GM23338 (cell line): ENCODE data around the gene TCF20. TPM values are rescaled to one million over a fixed set of nuclear protein-coding genes. Genes with fewer than 3 reads are reported as not detected.
A peak's percentile ranks its signal among the peaks of the same experiment; 100 is the strongest.

ENCODE experiments used
- ATAC-seq: fragments of 200-7000 bp; cut with Tn5 transposase; 3 replicates; pipeline ENCODE4 v1.9.1; 2020
- DNase-seq: peaks from one replicate; pipeline ENCODE4 v3.0.0-alpha.2; 2015; ENCODE audit warnings: low spot score
- H2AFZ ChIP-seq: fragments of 200-600 bp; sonication (generic); 2 replicates; pipeline ENCODE4 v1.8.0; 2016; ENCODE audit warnings: antibody characterized with exemption, mild to moderate bottlenecking, moderate library complexity
- H3F3A ChIP-seq: fragments of 200-600 bp; sonication (generic); replicated peaks from 2 replicates; pipeline ENCODE4 v1.8.0; 2017; ENCODE audit warnings: antibody characterized with exemption, mixed run types, low read depth
- H3K27ac ChIP-seq: fragments of 200-600 bp; sonication (generic); 2 replicates; pipeline ENCODE4 v1.6.1; 2016; ENCODE audit warnings: low read depth
- H3K27me3 ChIP-seq: fragments of 200-600 bp; sonication (generic); 2 replicates; pipeline ENCODE4 v1.8.0; 2016; ENCODE audit warnings: mild to moderate bottlenecking, mixed run types, moderate library complexity; ENCODE audit not compliant: insufficient read depth
- H3K36me3 ChIP-seq: fragments of 200-600 bp; sonication (generic); 2 replicates; pipeline ENCODE4 v1.8.0; 2016; ENCODE audit warnings: mild to moderate bottlenecking; ENCODE audit not compliant: insufficient read depth
- H3K4me1 ChIP-seq: fragments of 200-600 bp; sonication (generic); 2 replicates; pipeline ENCODE4 v1.8.0; 2016; ENCODE audit warnings: mild to moderate bottlenecking, moderate library complexity; ENCODE audit not compliant: insufficient read depth
- H3K4me2 ChIP-seq: fragments of 200-600 bp; sonication (generic); 2 replicates; pipeline ENCODE4 v1.7.1; 2017; ENCODE audit warnings: mixed run types
- H3K4me3 ChIP-seq: fragments of 200-600 bp; sonication (generic); 2 replicates; pipeline ENCODE4 v1.6.1; 2016; ENCODE audit warnings: mixed run types
- H3K79me2 ChIP-seq: fragments of 200-600 bp; sonication (generic); replicated peaks from 2 replicates; pipeline ENCODE4 v1.8.0; 2017; ENCODE audit warnings: mild to moderate bottlenecking; ENCODE audit not compliant: insufficient read depth
- H3K9me2 ChIP-seq: fragments of 200-600 bp; sonication (generic); 2 replicates; pipeline ENCODE4 v1.8.0; 2017; ENCODE audit not compliant: insufficient read depth
- H4K20me1 ChIP-seq: fragments of 200-600 bp; sonication (generic); replicated peaks from 2 replicates; pipeline ENCODE4 v1.8.0; 2017; ENCODE audit warnings: mild to moderate bottlenecking; ENCODE audit not compliant: insufficient read depth
- H3K27ac Mint-ChIP-seq: 2 replicates; pipeline ENCODE4 v1.8.0; 2020; ENCODE audit warnings: inconsistent platforms, mild to moderate bottlenecking, moderate library complexity, mixed read lengths
- H3K27me3 Mint-ChIP-seq: 3 replicates; pipeline ENCODE4 v1.8.0; 2022; ENCODE audit warnings: low read depth, mild to moderate bottlenecking, moderate library complexity, mixed read lengths, inconsistent platforms; ENCODE audit not compliant: insufficient read depth, poor library complexity
- H3K36me3 Mint-ChIP-seq: 3 replicates; pipeline ENCODE4 v1.8.0; 2021; ENCODE audit warnings: low read depth, mild to moderate bottlenecking, inconsistent platforms, moderate library complexity, mixed read lengths
- H3K4me1 Mint-ChIP-seq: 3 replicates; pipeline ENCODE4 v1.8.0; 2020; ENCODE audit warnings: mild to moderate bottlenecking, inconsistent platforms, mixed read lengths
- H3K4me3 Mint-ChIP-seq: 3 replicates; pipeline ENCODE4 v1.8.0; 2021; ENCODE audit warnings: moderate library complexity, mild to moderate bottlenecking, inconsistent platforms, mixed read lengths
- H3K9me3 Mint-ChIP-seq: 3 replicates; pipeline ENCODE4 v1.8.0; 2020; ENCODE audit warnings: moderate library complexity, mild to moderate bottlenecking, inconsistent platforms, mixed read lengths
- CREB1 ChIP-seq: fragments of 250-450 bp; sonication (Bioruptor Pico); IDR thresholded peaks from 2 replicates; pipeline ENCODE4 v1.5.0; 2020; ENCODE audit warnings: low read depth, mild to moderate bottlenecking, moderate library complexity
- EZH2phosphoT487 ChIP-seq: fragments of 200-600 bp; sonication (generic); IDR thresholded peaks from one replicate; pipeline ENCODE4 v1.8.1; 2018; ENCODE audit warnings: antibody characterized with exemption; ENCODE audit not compliant: unreplicated experiment
- JUNB ChIP-seq: IDR thresholded peaks from one replicate; pipeline ENCODE4 v1.6.1; 2016; ENCODE audit warnings: antibody characterized with exemption; ENCODE audit not compliant: unreplicated experiment
- NANOG ChIP-seq: IDR thresholded peaks from 2 replicates; pipeline ENCODE4 v1.6.1; 2016; ENCODE audit warnings: antibody characterized with exemption, borderline replicate concordance
- POLR2AphosphoS5 ChIP-seq: IDR thresholded peaks from 2 replicates; pipeline ENCODE4 v1.6.1; 2016; ENCODE audit warnings: antibody characterized with exemption, low read depth
- STAT1 ChIP-seq: IDR thresholded peaks from one replicate; pipeline ENCODE4 v1.6.1; 2016; ENCODE audit warnings: antibody characterized with exemption; ENCODE audit not compliant: unreplicated experiment
- ZNF114 ChIP-seq: fragments of 250-450 bp; sonication (Bioruptor Pico); IDR thresholded peaks from 2 replicates; pipeline ENCODE4 v1.5.0; 2020; ENCODE audit warnings: mild to moderate bottlenecking, moderate library complexity
- polyA plus RNA-seq: library from polyadenylated mRNA; unstranded; fragments of >200 nt; fragmentation: Nextera tagmentation; extraction: Ambion mirVana; gene quantifications from 2 replicates; pipeline ENCODE4 v1.2.1, GENCODE V29; 2016
- total RNA-seq: library from RNA; depleted of rRNA; stranded (reverse); fragments of >200 nt; shearing (Covaris generic); gene quantifications from 2 replicates; pipeline ENCODE4 v1.2.3, GENCODE V29; 2014
- TF ChIP-seq, protein P1 (sequence below), 2 experiments: fragments of 200-600 bp in 1 of 2; sonication (generic) in 1 of 2; conservative IDR thresholded peaks; 2 replicates each; pipeline versions ENCODE4 v1.5.1 to v1.6.1; 2016 to 2017; ENCODE audit warnings: antibody characterized with exemption in 2 of 2, low read depth in 2 of 2, mild to moderate bottlenecking in 2 of 2, moderate library complexity in 1 of 2
- TF ChIP-seq, protein P2 (sequence below): fragments of 250-450 bp; sonication (Bioruptor Pico); IDR thresholded peaks from 2 replicates; pipeline ENCODE4 v1.5.0; 2020; ENCODE audit warnings: mild to moderate bottlenecking, moderate library complexity
- TF ChIP-seq, protein P3 (sequence below): IDR thresholded peaks from 2 replicates; pipeline ENCODE4 v1.6.1; 2016; ENCODE audit warnings: antibody characterized with exemption

The TCF20 gene
- total and polyA plus RNA-seq, 2 experiments from 2014 or later: 6.4 to 68.7 TPM

DNA sequence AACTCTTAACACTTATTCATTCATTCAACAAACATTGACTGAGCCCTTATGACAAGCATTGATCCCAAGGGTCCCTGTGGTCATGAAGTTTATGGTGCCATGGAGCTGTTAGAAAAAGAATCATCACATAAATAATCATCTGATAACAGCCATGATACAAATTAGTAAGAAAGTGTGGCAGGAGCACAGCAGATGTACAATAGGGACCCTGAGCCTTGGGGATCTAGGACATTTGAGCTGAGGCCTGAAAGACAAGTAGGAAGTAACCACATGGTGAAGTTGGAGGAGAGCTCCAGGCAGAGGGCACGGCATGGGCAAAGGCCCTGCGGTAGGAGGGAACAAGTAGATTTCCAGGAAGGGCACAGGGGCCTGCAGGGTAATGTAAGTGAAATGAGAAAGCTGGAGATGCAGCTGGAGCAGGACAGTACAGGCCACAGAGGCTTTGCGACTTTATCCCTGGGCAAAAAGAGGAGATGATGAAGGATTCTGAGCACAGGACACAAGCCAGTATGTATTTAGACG, 6.8 kb upstream of the TCF20 start (continued):
- TF ChIP-seq, protein P1, sequence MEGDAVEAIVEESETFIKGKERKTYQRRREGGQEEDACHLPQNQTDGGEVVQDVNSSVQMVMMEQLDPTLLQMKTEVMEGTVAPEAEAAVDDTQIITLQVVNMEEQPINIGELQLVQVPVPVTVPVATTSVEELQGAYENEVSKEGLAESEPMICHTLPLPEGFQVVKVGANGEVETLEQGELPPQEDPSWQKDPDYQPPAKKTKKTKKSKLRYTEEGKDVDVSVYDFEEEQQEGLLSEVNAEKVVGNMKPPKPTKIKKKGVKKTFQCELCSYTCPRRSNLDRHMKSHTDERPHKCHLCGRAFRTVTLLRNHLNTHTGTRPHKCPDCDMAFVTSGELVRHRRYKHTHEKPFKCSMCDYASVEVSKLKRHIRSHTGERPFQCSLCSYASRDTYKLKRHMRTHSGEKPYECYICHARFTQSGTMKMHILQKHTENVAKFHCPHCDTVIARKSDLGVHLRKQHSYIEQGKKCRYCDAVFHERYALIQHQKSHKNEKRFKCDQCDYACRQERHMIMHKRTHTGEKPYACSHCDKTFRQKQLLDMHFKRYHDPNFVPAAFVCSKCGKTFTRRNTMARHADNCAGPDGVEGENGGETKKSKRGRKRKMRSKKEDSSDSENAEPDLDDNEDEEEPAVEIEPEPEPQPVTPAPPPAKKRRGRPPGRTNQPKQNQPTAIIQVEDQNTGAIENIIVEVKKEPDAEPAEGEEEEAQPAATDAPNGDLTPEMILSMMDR (conservative IDR thresholded peaks at IDR 0.05; ENCODE audit: low read depth in 2 of 2): no peak
- TF ChIP-seq EZH2phosphoT487: no peak
- TF ChIP-seq, protein P2, sequence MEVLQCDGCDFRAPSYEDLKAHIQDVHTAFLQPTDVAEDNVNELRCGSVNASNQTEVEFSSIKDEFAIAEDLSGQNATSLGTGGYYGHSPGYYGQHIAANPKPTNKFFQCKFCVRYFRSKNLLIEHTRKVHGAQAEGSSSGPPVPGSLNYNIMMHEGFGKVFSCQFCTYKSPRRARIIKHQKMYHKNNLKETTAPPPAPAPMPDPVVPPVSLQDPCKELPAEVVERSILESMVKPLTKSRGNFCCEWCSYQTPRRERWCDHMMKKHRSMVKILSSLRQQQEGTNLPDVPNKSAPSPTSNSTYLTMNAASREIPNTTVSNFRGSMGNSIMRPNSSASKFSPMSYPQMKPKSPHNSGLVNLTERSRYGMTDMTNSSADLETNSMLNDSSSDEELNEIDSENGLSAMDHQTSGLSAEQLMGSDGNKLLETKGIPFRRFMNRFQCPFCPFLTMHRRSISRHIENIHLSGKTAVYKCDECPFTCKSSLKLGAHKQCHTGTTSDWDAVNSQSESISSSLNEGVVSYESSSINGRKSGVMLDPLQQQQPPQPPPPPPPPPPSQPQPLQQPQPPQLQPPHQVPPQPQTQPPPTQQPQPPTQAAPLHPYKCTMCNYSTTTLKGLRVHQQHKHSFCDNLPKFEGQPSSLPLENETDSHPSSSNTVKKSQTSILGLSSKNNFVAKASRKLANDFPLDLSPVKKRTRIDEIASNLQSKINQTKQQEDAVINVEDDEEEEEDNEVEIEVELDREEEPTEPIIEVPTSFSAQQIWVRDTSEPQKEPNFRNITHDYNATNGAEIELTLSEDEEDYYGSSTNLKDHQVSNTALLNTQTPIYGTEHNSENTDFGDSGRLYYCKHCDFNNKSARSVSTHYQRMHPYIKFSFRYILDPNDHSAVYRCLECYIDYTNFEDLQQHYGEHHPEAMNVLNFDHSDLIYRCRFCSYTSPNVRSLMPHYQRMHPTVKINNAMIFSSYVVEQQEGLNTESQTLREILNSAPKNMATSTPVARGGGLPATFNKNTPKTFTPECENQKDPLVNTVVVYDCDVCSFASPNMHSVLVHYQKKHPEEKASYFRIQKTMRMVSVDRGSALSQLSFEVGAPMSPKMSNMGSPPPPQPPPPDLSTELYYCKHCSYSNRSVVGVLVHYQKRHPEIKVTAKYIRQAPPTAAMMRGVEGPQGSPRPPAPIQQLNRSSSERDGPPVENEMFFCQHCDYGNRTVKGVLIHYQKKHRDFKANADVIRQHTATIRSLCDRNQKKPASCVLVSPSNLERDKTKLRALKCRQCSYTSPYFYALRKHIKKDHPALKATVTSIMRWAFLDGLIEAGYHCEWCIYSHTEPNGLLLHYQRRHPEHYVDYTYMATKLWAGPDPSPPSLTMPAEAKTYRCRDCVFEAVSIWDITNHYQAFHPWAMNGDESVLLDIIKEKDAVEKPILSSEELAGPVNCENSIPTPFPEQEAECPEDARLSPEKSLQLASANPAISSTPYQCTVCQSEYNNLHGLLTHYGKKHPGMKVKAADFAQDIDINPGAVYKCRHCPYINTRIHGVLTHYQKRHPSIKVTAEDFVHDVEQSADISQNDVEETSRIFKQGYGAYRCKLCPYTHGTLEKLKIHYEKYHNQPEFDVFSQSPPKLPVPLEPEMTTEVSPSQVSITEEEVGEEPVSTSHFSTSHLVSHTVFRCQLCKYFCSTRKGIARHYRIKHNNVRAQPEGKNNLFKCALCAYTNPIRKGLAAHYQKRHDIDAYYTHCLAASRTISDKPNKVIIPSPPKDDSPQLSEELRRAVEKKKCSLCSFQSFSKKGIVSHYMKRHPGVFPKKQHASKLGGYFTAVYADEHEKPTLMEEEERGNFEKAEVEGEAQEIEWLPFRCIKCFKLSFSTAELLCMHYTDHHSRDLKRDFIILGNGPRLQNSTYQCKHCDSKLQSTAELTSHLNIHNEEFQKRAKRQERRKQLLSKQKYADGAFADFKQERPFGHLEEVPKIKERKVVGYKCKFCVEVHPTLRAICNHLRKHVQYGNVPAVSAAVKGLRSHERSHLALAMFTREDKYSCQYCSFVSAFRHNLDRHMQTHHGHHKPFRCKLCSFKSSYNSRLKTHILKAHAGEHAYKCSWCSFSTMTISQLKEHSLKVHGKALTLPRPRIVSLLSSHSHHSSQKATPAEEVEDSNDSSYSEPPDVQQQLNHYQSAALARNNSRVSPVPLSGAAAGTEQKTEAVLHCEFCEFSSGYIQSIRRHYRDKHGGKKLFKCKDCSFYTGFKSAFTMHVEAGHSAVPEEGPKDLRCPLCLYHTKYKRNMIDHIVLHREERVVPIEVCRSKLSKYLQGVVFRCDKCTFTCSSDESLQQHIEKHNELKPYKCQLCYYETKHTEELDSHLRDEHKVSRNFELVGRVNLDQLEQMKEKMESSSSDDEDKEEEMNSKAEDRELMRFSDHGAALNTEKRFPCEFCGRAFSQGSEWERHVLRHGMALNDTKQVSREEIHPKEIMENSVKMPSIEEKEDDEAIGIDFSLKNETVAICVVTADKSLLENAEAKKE (CRISPR knock-in tag): no peak
- TF ChIP-seq, protein P3, sequence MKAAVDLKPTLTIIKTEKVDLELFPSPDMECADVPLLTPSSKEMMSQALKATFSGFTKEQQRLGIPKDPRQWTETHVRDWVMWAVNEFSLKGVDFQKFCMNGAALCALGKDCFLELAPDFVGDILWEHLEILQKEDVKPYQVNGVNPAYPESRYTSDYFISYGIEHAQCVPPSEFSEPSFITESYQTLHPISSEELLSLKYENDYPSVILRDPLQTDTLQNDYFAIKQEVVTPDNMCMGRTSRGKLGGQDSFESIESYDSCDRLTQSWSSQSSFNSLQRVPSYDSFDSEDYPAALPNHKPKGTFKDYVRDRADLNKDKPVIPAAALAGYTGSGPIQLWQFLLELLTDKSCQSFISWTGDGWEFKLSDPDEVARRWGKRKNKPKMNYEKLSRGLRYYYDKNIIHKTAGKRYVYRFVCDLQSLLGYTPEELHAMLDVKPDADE: no peak
- no peak for TF ChIP-seq ZNF114 (CRISPR knock-in tag)

DNA sequence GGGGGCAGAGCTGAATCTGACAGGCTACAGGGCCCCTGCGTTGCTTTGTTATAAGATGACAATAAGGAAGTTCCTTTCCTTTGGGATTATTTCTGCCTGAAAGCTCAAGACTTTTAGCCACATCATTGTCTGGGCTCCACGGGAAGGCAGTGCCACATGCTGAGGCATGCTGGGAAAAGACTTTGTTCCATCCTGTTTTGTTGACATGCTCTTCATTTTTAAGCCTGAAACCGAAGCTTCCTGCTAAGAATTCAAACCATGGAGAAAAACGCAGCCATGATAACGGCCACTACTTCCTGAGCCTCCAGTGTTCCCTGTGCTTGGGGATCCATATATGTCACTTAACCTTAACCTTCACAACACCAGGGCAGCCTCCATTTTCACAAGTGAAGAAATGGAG, 5.5 kb upstream of the TCF20 start:
- Histone ChIP-seq H3K36me3 (no peaks in the 10 kb centered on the region), H3F3A (0 out of 2 replicates have a peak, but pooled peaks cover 14% of the 10 kb centered on the region), H4K20me1 (no peaks in the 10 kb centered on the region; the same call in 1 of the 2 replicates), H3K27ac (no peak overlapping the region), H3K9me2 (no peaks in the 10 kb centered on the region), H3K27me3 (peaks cover 12% of the 10 kb centered on the region; the same call in 1 of the 2 replicates), H2AFZ (no peak overlapping the region), H3K4me1 (peaks cover 22% of the 10 kb centered on the region), H3K4me2 (no peak overlapping the region), H3K4me3 (no peak overlapping the region), H3K79me2 (no peaks in the 10 kb centered on the region)
- TF ChIP-seq ZNF114 (CRISPR knock-in tag) (no peak), POLR2AphosphoS5 (no peak), CREB1 (CRISPR knock-in tag) (no peak), NANOG (no peak), JUNB (no peak), STAT1 (no peak)
- TF ChIP-seq, protein P3: no peak
- H3K4me3 Mint-ChIP-seq: no peak overlapping the region
- H3K9me3 Mint-ChIP-seq: no peaks in the 10 kb centered on the region; the same call in 2 of the 3 replicates
- H3K27ac Mint-ChIP-seq: peak overlapping the region; percentile 32; the same call in 1 of the 2 replicates
- H3K4me1 Mint-ChIP-seq: peaks cover 39% of the 10 kb centered on the region
- no peak for DNase-seq
- H3K27me3 Mint-ChIP-seq: peaks cover 41% of the 10 kb centered on the region
- ATAC-seq: peak; percentile 20
- no peaks in the 10 kb centered on the region for H3K36me3 Mint-ChIP-seq
